ENCODE data around the gene POLD2.
"Not testable (repeated sequence)": the region's sequence is repeated elsewhere in the genome, so short reads cannot be mapped to it uniquely, and the experiment has no call there.

Gene POLD2

DNA sequence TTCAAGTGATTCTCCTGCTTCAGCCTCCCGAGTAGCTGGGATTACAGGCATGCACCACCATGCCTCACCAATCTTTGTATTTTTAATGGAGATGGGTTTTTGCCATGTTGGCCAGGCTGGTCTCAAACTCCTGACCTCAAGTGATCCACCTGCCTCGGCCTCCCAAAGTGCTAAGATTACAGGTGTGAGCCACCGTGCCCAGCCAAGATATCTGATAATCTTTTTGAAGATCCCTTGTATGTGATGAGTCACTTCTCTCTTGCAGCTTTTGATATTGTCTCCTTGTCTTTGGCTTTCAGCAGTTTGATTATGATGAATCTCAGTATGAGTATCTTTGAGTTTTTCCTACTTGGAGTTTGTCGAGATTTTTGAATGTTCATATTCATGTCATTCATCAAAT is 3.2 kb upstream of the POLD2 start:
- not testable (repeated sequence) for H3K36me3 ChIP-seq (ENCODE audit: control insufficient read depth, insufficient read depth, low read length); H3K4me1 ChIP-seq (ENCODE audit: control insufficient read depth, insufficient read depth, low read length); H3K9ac ChIP-seq (ENCODE audit: low read length); H3K27me3 ChIP-seq (ENCODE audit: control insufficient read depth, insufficient read depth, low read length); H3K4me3 ChIP-seq (ENCODE audit: low read length); H3K27ac ChIP-seq (ENCODE audit: low read depth, low read length)

DNA sequence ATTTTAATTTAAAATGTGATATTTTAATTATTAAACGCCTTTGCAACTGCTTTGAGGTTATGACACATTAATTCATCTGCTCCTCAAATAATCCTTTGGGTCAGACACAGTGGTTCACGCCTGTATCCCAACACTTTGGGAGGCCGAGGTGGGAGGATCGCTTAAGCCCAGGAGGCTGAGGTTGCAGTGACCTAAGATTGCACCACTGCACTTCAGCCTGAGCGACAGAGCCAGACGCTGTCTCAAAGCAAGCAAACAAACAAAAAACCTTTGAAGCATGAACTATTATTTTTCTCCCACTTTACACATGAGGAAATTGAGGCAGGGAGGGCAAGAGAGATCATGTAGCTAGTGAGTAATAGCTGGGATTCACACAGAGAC is 1.5 kb upstream of the POLD2 start:
- peaks cover 5% of the 10 kb centered on the region for H3K36me3 ChIP-seq (ENCODE audit: control insufficient read depth, insufficient read depth, low read length)
- H3K4me1 ChIP-seq (ENCODE audit: control insufficient read depth, insufficient read depth, low read length) = peaks cover 5% of the 10 kb centered on the region
- H3K27me3 ChIP-seq (ENCODE audit: control insufficient read depth, insufficient read depth, low read length) = no peaks in the 10 kb centered on the region
- H3K9ac ChIP-seq (ENCODE audit: low read length) = no peak overlapping the region
- no peak overlapping the region for H3K27ac ChIP-seq (ENCODE audit: low read depth, low read length)
- H3K4me3 ChIP-seq (ENCODE audit: low read length) = no peak overlapping the region

DNA sequence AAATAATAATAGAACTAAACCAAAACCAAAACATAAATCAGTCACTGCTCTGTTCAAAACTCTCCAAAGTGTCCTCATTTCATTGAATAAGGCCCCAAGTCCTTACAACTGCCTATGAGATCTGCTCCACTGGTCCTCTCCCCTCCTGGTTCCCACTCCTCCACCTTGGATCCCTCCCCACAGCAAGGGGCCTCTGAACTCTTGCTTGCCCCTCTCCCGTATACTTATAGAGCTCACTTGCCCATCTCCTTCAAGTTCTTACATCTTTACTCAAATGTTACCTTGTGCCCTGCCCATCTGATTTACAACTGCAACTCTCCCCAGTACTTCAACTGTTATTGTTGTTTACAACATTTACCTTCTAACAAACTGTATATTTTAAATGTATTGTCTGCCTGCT is 819 bp downstream of the POLD2 start:
- Histone ChIP-seq H3K9ac (ENCODE audit: low read length) (no peak overlapping the region), H3K27me3 (ENCODE audit: control insufficient read depth, insufficient read depth, low read length) (no peaks in the 10 kb centered on the region), H3K36me3 (ENCODE audit: control insufficient read depth, insufficient read depth, low read length) (peaks cover 8% of the 10 kb centered on the region), H3K4me1 (ENCODE audit: control insufficient read depth, insufficient read depth, low read length) (peaks cover 5% of the 10 kb centered on the region), H3K4me3 (ENCODE audit: low read length) (peak overlapping the region; percentile 79), H3K27ac (ENCODE audit: low read depth, low read length) (peak overlapping the region; percentile 82)

DNA sequence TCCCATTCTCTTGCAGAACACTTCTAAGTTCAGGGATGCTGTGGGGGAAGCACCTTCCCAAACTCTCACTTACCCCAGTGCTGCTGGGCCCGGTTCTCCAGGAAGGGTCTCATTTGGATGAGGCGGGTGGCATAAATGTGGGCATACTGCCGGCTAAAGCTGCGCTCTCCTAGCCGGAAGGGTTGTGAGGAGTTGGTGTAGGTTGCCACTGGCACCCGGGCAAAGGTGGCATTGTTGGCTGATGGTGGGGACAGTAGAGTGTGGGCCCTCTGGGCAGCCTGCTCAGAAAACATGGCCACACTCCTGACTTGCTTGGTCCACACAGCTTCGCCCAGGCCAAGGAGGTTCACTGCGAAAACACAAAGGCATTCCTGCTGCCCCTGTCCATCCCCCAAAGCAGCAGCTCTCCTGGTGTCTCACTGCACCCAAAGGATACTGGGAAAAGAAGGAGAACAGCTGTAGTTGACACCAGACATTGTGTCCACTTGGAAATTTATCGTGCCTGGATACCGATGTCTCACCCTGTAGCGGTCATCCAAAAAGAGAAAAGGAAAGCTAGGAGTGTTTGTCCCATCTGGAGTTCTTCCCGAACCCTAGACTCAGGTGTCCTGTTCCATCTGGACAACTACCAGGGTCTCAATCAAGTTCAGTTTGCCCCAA is 1.5 kb downstream of the POLD2 start:
- no peak overlapping the region for H3K4me3 ChIP-seq (ENCODE audit: low read length)

DNA sequence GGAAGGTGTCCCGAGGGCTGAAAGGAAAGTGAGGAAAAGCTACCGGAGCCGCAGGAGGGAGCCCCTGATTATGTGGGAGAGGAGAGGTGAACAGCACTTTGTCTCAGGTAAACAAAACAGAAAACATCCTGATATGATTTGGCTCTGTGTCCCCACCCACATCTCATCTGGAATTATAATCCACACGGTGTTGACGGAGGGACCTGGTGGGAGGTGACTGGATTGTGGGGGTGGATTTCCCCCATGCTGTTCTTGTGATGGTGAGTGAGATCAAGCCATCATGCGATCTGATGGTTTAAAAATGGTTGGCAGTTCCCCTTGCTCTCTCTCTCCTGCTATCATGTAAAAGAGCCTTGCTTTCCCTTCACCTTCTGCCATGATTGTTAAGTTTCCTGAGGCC is 3.0 kb downstream of the POLD2 start:
- Histone ChIP-seq H3K4me1 (ENCODE audit: control insufficient read depth, insufficient read depth, low read length) (peaks cover 5% of the 10 kb centered on the region), H3K27me3 (ENCODE audit: control insufficient read depth, insufficient read depth, low read length) (no peaks in the 10 kb centered on the region), H3K4me3 (ENCODE audit: low read length) (no peak overlapping the region), H3K27ac (ENCODE audit: low read depth, low read length) (no peak overlapping the region), H3K9ac (ENCODE audit: low read length) (no peak overlapping the region), H3K36me3 (ENCODE audit: control insufficient read depth, insufficient read depth, low read length) (peaks cover 16% of the 10 kb centered on the region)

More for the DNA sequence above, 1.5 kb downstream of the POLD2 start:
- H3K27me3 ChIP-seq (ENCODE audit: control insufficient read depth, insufficient read depth, low read length) = no peaks in the 10 kb centered on the region
- peaks cover 5% of the 10 kb centered on the region for H3K4me1 ChIP-seq (ENCODE audit: control insufficient read depth, insufficient read depth, low read length)
- H3K9ac ChIP-seq (ENCODE audit: low read length) = no peak overlapping the region
- peaks cover 12% of the 10 kb centered on the region for H3K36me3 ChIP-seq (ENCODE audit: control insufficient read depth, insufficient read depth, low read length)
- H3K27ac ChIP-seq (ENCODE audit: low read depth, low read length) = no peak overlapping the region

DNA sequence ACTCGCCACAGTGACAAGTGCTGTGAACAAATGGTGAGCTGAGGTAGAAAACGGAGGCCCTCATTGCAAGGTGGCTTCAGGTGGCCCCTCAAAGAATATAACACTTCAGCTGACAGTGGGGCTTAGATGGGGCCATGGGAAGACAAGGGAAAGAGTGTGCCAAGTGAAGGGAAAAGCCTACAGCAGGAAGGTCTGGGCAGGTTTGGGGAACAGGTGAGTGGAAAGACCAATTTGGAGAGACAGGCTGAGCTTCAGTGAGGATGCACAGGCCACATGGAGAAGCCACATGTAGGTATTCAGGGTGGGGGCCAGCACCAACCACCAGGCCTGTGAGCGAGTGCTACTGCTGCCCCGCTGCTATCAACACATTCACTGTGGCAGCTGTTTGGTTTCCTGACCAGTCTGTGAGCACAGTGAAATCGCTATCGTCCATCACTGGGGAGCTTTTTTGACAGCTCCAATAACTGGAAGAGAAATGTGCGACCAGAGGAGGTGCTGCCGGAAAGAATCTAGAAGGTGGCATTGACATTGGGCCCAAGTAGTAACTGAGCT is 3.4 kb downstream of the POLD2 start:
- Histone ChIP-seq H3K4me1 (ENCODE audit: control insufficient read depth, insufficient read depth, low read length) (peaks cover 5% of the 10 kb centered on the region), H3K36me3 (ENCODE audit: control insufficient read depth, insufficient read depth, low read length) (peaks cover 16% of the 10 kb centered on the region), H3K4me3 (ENCODE audit: low read length) (no peak overlapping the region), H3K27me3 (ENCODE audit: control insufficient read depth, insufficient read depth, low read length) (no peaks in the 10 kb centered on the region), H3K27ac (ENCODE audit: low read depth, low read length) (no peak overlapping the region), H3K9ac (ENCODE audit: low read length) (no peak overlapping the region)

DNA sequence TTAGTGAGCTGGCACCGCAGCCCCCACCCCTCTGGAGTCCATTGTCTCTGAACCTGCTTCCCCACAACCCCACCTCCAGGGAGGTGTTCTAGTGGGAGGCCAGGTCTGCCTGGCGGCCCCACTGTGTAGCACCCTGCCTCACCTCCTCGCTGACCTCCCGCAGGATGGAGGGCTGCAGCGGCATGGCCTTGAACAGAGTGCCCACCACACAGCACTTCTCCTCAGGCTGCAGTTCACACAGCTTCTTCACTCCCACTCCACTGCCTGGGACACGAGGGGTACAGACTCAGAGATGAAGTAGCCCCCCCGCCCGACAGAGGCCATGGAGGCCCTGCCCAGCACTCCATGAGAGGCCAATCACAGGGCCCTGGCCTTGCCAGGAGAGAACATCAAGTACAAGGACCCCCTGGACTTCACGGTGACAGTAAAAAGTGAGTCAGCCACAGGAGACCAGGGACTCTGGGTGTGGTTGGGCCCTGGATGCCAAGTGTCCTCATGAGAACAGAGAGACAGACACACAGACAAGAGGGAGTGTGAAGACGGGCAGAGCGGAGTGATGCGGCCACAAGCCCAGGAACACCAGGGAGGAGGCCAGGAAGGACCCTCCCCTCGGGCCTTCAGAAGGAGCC is 5.4 kb downstream of the POLD2 start:
- peaks cover 5% of the 10 kb centered on the region for H3K4me1 ChIP-seq (ENCODE audit: control insufficient read depth, insufficient read depth, low read length)
- H3K36me3 ChIP-seq (ENCODE audit: control insufficient read depth, insufficient read depth, low read length) = peaks cover 19% of the 10 kb centered on the region
- no peaks in the 10 kb centered on the region for H3K27me3 ChIP-seq (ENCODE audit: control insufficient read depth, insufficient read depth, low read length)

DNA sequence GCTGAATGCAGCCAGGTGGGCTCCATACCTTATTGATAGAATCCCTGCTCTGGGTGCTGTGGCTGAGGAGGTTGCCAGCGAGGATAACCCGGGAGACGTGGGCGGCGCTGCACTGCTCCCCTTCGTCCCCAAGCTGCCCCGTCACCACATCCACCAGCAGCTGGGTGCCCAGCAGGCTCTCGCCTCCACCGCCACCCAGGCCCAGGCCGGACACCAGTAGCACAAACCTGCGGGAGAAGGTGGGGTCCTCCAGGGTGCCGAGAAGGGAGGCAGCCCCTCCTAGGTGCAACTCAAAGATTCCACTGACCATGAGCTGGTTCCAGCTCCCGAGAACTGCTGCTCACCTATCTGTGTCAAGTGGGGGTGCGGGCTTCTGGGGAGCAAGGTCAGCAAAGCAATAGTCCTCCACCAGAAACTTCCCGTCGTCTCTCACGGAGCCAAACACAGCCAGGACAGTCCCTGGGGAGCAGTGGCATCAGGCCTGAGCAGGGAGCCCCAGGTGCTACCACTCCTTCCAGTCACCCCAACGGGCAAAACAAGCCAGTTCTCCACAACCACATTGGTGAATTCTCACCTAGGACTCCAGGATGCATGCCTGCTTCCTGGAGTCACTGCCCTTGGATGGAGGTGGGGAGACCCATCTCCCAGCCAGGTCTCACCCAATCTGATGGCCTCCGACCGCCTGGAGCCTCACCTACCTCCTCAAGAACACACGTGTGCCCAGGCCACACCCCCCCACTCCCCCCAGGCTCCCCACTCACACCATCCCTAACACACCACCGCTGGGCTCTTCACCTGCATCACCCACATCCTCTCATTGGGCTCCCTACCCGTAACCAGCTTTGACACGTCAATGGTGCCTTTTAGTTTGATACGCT is 6.3 kb downstream of the POLD2 start:
- no peaks in the 10 kb centered on the region for H3K27me3 ChIP-seq (ENCODE audit: control insufficient read depth, insufficient read depth, low read length)
- H3K36me3 ChIP-seq (ENCODE audit: control insufficient read depth, insufficient read depth, low read length) = peaks cover 19% of the 10 kb centered on the region
- no peaks in the 10 kb centered on the region for H3K4me1 ChIP-seq (ENCODE audit: control insufficient read depth, insufficient read depth, low read length)
- H3K4me3 ChIP-seq (ENCODE audit: low read length) = no peak overlapping the region
- H3K27ac ChIP-seq (ENCODE audit: low read depth, low read length) = no peak overlapping the region
- no peak overlapping the region for H3K9ac ChIP-seq (ENCODE audit: low read length)

More for the DNA sequence above, 5.4 kb downstream of the POLD2 start:
- H3K9ac ChIP-seq (ENCODE audit: low read length) = no peak overlapping the region
- H3K27ac ChIP-seq (ENCODE audit: low read depth, low read length) = no peak overlapping the region
- H3K4me3 ChIP-seq (ENCODE audit: low read length) = no peak overlapping the region

DNA sequence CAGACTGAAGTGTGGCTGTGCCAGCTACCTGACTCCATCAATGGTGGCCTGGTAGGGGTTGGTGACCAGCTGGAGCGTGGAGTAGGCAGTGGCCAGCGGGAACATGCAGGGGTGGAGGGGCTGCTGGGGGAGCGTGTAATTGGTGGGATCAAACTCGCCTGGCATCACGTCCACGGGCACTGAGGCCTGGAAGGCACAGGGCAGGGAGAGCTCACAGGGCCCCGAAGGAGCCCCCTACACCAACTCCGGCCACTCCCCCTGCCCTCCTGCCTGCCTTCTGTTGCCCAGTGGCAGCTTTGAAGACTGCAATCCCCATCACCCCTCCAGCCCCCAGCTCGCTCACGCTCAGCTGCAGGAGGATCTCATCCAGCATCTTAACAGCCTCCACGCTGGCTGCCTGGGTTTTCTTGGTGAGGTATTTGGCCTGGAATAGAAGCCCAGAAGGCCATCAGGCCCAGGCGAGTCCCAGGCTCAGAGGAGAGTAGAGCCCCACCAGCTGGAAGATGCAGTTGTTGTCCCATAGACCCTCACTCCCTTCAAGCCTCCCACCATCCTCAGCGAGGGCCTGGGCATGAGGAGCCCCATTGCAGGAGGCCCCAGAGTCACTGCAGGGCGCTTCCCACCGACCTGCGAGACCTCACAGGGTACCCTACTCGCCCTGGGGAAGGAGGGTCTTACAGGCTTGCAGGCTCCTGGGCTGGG is 7.1 kb downstream of the POLD2 start:
- Histone ChIP-seq H3K4me3 (ENCODE audit: low read length) (no peak overlapping the region), H3K9ac (ENCODE audit: low read length) (no peak overlapping the region), H3K4me1 (ENCODE audit: control insufficient read depth, insufficient read depth, low read length) (no peaks in the 10 kb centered on the region), H3K27ac (ENCODE audit: low read depth, low read length) (no peak overlapping the region), H3K27me3 (ENCODE audit: control insufficient read depth, insufficient read depth, low read length) (no peaks in the 10 kb centered on the region), H3K36me3 (ENCODE audit: control insufficient read depth, insufficient read depth, low read length) (peaks cover 19% of the 10 kb centered on the region)

DNA sequence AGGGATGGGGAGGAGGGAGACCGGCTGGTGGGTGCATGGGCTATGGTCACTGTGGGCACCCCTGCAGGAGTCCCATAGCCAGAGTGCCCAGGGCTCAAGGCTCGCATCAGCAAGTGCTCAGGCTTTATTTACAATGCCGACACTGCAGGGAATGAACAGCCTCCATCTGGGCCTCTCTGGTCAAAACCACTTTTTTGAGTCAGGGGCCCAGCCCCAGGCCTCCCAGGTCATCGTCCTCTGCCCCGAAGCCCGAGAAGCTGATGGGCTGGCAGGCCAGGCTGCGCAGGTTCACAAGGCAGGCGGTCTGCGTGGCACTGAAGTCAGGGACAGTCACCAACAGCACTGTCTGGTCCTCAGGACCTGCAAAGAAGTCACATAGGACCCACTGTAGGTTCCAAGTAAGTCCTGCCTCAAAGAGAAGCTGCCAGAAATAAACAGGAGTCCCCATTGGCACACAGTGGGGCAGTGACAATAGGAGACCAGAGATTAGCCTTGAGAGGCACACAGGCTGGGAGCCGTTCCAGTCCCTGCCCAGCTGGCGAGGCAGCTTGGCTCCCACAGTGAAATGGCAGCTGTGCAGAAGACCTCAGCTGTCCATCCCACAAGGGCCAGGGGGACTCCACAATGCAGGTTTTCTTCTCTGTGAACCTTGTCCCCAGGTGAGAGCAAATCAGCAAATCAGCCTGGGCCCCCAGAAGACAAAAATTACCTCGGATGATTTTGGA is 8.6 kb downstream of the POLD2 start:
- H3K9ac ChIP-seq (ENCODE audit: low read length) = no peak overlapping the region
- no peak overlapping the region for H3K4me3 ChIP-seq (ENCODE audit: low read length)
- H3K27ac ChIP-seq (ENCODE audit: low read depth, low read length) = no peak overlapping the region
- peaks cover 13% of the 10 kb centered on the region for H3K36me3 ChIP-seq (ENCODE audit: control insufficient read depth, insufficient read depth, low read length)
- no peaks in the 10 kb centered on the region for H3K27me3 ChIP-seq (ENCODE audit: control insufficient read depth, insufficient read depth, low read length)
- H3K4me1 ChIP-seq (ENCODE audit: control insufficient read depth, insufficient read depth, low read length) = no peaks in the 10 kb centered on the region

DNA sequence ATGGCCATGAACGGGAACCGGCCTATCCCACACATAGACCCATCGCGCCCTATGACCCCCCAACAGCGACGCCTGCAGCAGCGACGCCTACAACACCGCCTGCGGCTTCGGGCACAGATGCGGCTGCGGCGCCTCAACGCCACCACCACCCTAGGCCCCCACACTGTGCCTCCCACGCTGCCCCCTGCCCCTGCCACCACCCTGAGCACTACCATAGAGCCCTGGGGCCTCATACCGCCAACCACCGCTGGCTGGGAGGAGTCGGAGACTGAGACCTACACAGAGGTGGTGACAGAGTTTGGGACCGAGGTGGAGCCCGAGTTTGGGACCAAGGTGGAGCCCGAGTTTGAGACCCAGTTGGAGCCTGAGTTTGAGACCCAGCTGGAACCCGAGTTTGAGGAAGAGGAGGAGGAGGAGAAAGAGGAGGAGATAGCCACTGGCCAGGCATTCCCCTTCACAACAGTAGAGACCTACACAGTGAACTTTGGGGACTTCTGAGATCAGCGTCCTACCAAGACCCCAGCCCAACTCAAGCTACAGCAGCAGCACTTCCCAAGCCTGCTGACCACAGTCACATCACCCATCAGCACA is 9.5 kb downstream of the POLD2 start:
- Histone ChIP-seq H3K4me1 (ENCODE audit: control insufficient read depth, insufficient read depth, low read length) (no peaks in the 10 kb centered on the region), H3K27me3 (ENCODE audit: control insufficient read depth, insufficient read depth, low read length) (no peaks in the 10 kb centered on the region), H3K36me3 (ENCODE audit: control insufficient read depth, insufficient read depth, low read length) (peaks cover 11% of the 10 kb centered on the region), H3K9ac (ENCODE audit: low read length) (no peak overlapping the region), H3K4me3 (ENCODE audit: low read length) (no peak overlapping the region), H3K27ac (ENCODE audit: low read depth, low read length) (no peak overlapping the region)

Data from rectal smooth muscle tissue (tissue), 1 donor.